Measurements from ENCODE around the gene CAV1. TPM values are rescaled to one million over a fixed set of nuclear protein-coding genes. Genes with fewer than 3 reads are reported as not detected.

The CAV1 gene
- total and polyA plus RNA-seq, 12 donors, result 4.0 to 35.4 (median 9.7) TPM

- no peaks in the 10 kb centered on the region for H3K36me3 ChIP-seq (replicated peaks in 1 of 2)
- 88 to 93% (median 93%) methylated on average over 1 of the region's 1 CpG for WGBS, 4 donors
- intact Hi-C loops (cut with DNase I), result no loop called here
- H3K27ac ChIP-seq, result no peak overlapping the region
- no peaks in the 10 kb centered on the region for H3K27me3 ChIP-seq
- no peak overlapping the region for H3K4me3 ChIP-seq
- no peak for DNase-seq
- no peaks in the 10 kb centered on the region for H3K9me3 ChIP-seq (replicated peaks in 1 of 3)
- TF ChIP-seq POLR2A (IDR thresholded peaks at IDR 0.05) (no peak), CTCF (IDR thresholded peaks at IDR 0.05) (no peak)
- H3K4me1 ChIP-seq (replicated peaks in 1 of 2), result peaks cover 0 to under 1% of the 10 kb centered on the region in 2 donors
These were observed 54.5 kb downstream of the CAV1 start for GRCh38 chr7:116579322-116579721.

- 93 to 98% (median 96%) methylated on average over 2 of the region's 2 CpGs for WGBS, 4 donors
- no peak for TF ChIP-seq CTCF (IDR thresholded peaks at IDR 0.05)
- no peak for TF ChIP-seq POLR2A (IDR thresholded peaks at IDR 0.05)
- Histone ChIP-seq H3K9me3 (replicated peaks in 1 of 3) (no peaks in the 10 kb centered on the region), H3K27me3 (no peaks in the 10 kb centered on the region), H3K36me3 (replicated peaks in 1 of 2) (no peaks in the 10 kb centered on the region), H3K4me1 (replicated peaks in 1 of 2) (no peaks in the 10 kb centered on the region), H3K27ac (no peak overlapping the region), H3K4me3 (no peak overlapping the region)
- intact Hi-C loops (cut with DNase I), result no loop called here
- DNase-seq, result no peak
These were observed 55.0 kb downstream of the CAV1 start for GRCh38 chr7:116579835-116580234.

- DNase-seq, result no peak
- no peaks in the 10 kb centered on the region for H3K9me3 ChIP-seq (replicated peaks in 1 of 3)
- no peak overlapping the region for H3K4me3 ChIP-seq
- intact Hi-C loops (cut with DNase I), result no loop called here
- no peak for TF ChIP-seq POLR2A (IDR thresholded peaks at IDR 0.05)
- no peak for TF ChIP-seq CTCF (IDR thresholded peaks at IDR 0.05)
- H3K27ac ChIP-seq, result no peak overlapping the region
- H3K4me1 ChIP-seq (replicated peaks in 1 of 2), result no peaks in the 10 kb centered on the region
- H3K27me3 ChIP-seq, result no peaks in the 10 kb centered on the region
- 69 to 76% (median 73%) methylated on average over 4 of the region's 4 CpGs for WGBS, 4 donors
- no peaks in the 10 kb centered on the region for H3K36me3 ChIP-seq (replicated peaks in 1 of 2)
These were observed 57.4 kb downstream of the CAV1 start for GRCh38 chr7:116582164-116582732.

- DNase-seq, result no peak
- no peak overlapping the region for H3K27ac ChIP-seq
- no peak for TF ChIP-seq POLR2A (IDR thresholded peaks at IDR 0.05)
- no peak for TF ChIP-seq CTCF (IDR thresholded peaks at IDR 0.05)
- H3K36me3 ChIP-seq (replicated peaks in 1 of 2), result no peaks in the 10 kb centered on the region
- H3K4me3 ChIP-seq, result no peak overlapping the region
- H3K27me3 ChIP-seq, result no peaks in the 10 kb centered on the region
- no peaks in the 10 kb centered on the region for H3K4me1 ChIP-seq (replicated peaks in 1 of 2)
- intact Hi-C loops (cut with DNase I), result no loop called here
- H3K9me3 ChIP-seq (replicated peaks in 1 of 3), result no peaks in the 10 kb centered on the region
- WGBS, 4 donors, result 63 to 74% (median 68%) methylated on average over 5 of the region's 5 CpGs
These were observed 58.1 kb downstream of the CAV1 start for GRCh38 chr7:116582806-116583444.
